Brain pericyte (primary cell): ENCODE measurements around the gene HSFX2.
"Not testable (repeated sequence)": the region's sequence is repeated elsewhere in the genome, so short reads cannot be mapped to it uniquely, and the experiment has no call there.

Experiments
- DNase-seq: peaks from one replicate; pipeline ENCODE4 v3.0.0-alpha.2; 2012; ENCODE audit warnings: low read depth, low spot score

Gene HSFX2

GRCh38 chrX:149595214-149595613 is at the start of gene HSFX2:
TSS of gene HSFX2 (minus strand) at chrX:149595314. CDS start at chrX:149594700, 614 bp downstream.
- not testable (repeated sequence) for DNase-seq

- no peak for DNase-seq
Measured at GRCh38 chrX:149643496-149643895, 48.4 kb upstream of the HSFX2 start.

GRCh38 chrX:149641835-149642234 is 46.7 kb upstream of the HSFX2 start:
- DNase-seq = no peak

- DNase-seq = no peak
Measured at GRCh38 chrX:149641432-149641831, 46.3 kb upstream of the HSFX2 start.

- no peak for DNase-seq
Measured at GRCh38 chrX:149639568-149639967, 44.5 kb upstream of the HSFX2 start.

GRCh38 chrX:149638860-149639259 is 43.7 kb upstream of the HSFX2 start:
- DNase-seq = no peak

GRCh38 chrX:149633511-149633910 is 38.4 kb upstream of the HSFX2 start:
- no peak for DNase-seq

- DNase-seq = no peak
Measured at GRCh38 chrX:149631234-149632165, 36.4 kb upstream of the HSFX2 start, which contains the start of gene TMEM185A. TSS of gene TMEM185A (minus strand) at chrX:149631792. CDS start at chrX:149631580, 212 bp downstream.

GRCh38 chrX:149630681-149631233 is 35.6 kb upstream of the HSFX2 start:
- no peak for DNase-seq

- DNase-seq = no peak
Measured at GRCh38 chrX:149629730-149630387, 34.7 kb upstream of the HSFX2 start.

GRCh38 chrX:149628768-149629167 is 33.7 kb upstream of the HSFX2 start:
- DNase-seq = no peak

GRCh38 chrX:149628280-149628679 is 33.2 kb upstream of the HSFX2 start:
- no peak for DNase-seq

GRCh38 chrX:149626829-149627228 is 31.7 kb upstream of the HSFX2 start:
- not testable (repeated sequence) for DNase-seq

GRCh38 chrX:149619662-149620061 is 24.5 kb upstream of the HSFX2 start:
- DNase-seq = not testable (repeated sequence)

- no peak for DNase-seq
Measured at GRCh38 chrX:149618871-149619270, 23.8 kb upstream of the HSFX2 start.

GRCh38 chrX:149611623-149612175 is 16.6 kb upstream of the HSFX2 start:
- DNase-seq = no peak

- no peak for DNase-seq
Measured at GRCh38 chrX:149610511-149610910, 15.4 kb upstream of the HSFX2 start.

GRCh38 chrX:149607699-149608098 is 12.6 kb upstream of the HSFX2 start:
- DNase-seq = no peak

- not testable (repeated sequence) for DNase-seq
Measured at GRCh38 chrX:149605248-149605885, 10.3 kb upstream of the HSFX2 start.

- DNase-seq = not testable (repeated sequence)
Measured at GRCh38 chrX:149598603-149599002, 3.5 kb upstream of the HSFX2 start.

GRCh38 chrX:149595943-149596342 is 829 bp upstream of the HSFX2 start:
- not testable (repeated sequence) for DNase-seq
